Measurements from ENCODE around the gene NAPEPLD. TPM values are rescaled to one million over a fixed set of nuclear protein-coding genes. Genes with fewer than 3 reads are reported as not detected.

The NAPEPLD gene
- polyA plus RNA-seq, 1 donor (not counting 4 experiments of a cell fraction or from before 2014, with no cell fraction given) = 3.8 TPM

DNA sequence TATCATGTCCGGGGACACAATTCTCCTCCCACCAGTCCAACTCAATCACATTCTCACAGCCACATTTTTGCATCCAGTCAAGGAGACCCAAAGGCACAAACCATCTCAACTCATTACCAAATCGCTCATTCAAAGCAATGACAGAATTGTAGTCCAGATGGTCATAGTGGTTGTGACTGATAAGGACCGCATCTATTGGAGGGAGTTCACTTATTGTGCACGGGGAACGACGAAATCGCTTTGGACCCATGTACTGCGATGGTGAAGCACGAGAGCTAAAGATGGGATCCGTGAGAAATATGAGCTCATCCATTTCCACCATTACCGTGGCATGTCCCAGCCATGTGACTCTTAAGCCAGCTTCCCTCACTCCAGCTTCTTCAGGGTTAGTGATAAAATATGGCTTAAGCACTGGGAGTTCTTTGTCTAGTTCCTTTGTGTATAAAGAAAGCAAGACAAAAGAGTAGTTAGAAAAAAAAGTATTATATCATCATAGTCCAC is 29.1 kb downstream of the NAPEPLD start:
- H2AFZ ChIP-seq (ENCODE audit: control insufficient read depth, low read length) = no peak overlapping the region
- no peak for FAIRE-seq
- no peaks in the 10 kb centered on the region for H3K9me3 ChIP-seq (ENCODE audit: control insufficient read depth, low read depth, low read length)
- H3K4me3 ChIP-seq (ENCODE audit: control insufficient read depth in 2 of 3, extremely low read depth in 1 of 3, insufficient read depth in 2 of 3, low read depth in 1 of 3, low read length in 3 of 3) = no peak overlapping the region
- no peak overlapping the region for H3K9ac ChIP-seq (ENCODE audit: control insufficient read depth, extremely low read depth, insufficient read depth, low read length)
- H3K9me1 ChIP-seq (ENCODE audit: control insufficient read depth, extremely low read depth, insufficient read depth, low read length) = no peaks in the 10 kb centered on the region
- H3K4me2 ChIP-seq (ENCODE audit: control insufficient read depth, extremely low read depth, insufficient read depth, low read depth, low read length) = no peak overlapping the region
- H3K4me1 ChIP-seq (ENCODE audit: control insufficient read depth, extremely low read depth, insufficient read depth, low read length) = no peaks in the 10 kb centered on the region
- H3K79me2 ChIP-seq (ENCODE audit: control insufficient read depth, insufficient read depth, low read length) = no peaks in the 10 kb centered on the region
- no peaks in the 10 kb centered on the region for H3K27me3 ChIP-seq (ENCODE audit: control insufficient read depth, extremely low read depth, insufficient read depth, low read length)
- H3K36me3 ChIP-seq (ENCODE audit: control insufficient read depth in 2 of 2, extremely low read depth in 1 of 2, insufficient read depth in 2 of 2, low read length in 2 of 2) = peaks cover 0 to 2% of the 10 kb centered on the region in 2 experiments
- dilution Hi-C loops (cut with MboI; ENCODE audit: extremely low pct_ligation_motif_present, low sequenced_read_pairs) = no loop called here
- DNase-seq (ENCODE audit: low read depth, low spot score) = no peak
- H4K20me1 ChIP-seq (ENCODE audit: control insufficient read depth, extremely low read depth, insufficient read depth, low read length) = no peaks in the 10 kb centered on the region
- TF ChIP-seq, protein P1, sequence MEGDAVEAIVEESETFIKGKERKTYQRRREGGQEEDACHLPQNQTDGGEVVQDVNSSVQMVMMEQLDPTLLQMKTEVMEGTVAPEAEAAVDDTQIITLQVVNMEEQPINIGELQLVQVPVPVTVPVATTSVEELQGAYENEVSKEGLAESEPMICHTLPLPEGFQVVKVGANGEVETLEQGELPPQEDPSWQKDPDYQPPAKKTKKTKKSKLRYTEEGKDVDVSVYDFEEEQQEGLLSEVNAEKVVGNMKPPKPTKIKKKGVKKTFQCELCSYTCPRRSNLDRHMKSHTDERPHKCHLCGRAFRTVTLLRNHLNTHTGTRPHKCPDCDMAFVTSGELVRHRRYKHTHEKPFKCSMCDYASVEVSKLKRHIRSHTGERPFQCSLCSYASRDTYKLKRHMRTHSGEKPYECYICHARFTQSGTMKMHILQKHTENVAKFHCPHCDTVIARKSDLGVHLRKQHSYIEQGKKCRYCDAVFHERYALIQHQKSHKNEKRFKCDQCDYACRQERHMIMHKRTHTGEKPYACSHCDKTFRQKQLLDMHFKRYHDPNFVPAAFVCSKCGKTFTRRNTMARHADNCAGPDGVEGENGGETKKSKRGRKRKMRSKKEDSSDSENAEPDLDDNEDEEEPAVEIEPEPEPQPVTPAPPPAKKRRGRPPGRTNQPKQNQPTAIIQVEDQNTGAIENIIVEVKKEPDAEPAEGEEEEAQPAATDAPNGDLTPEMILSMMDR (optimal IDR thresholded peaks at IDR 0.05 in 1 of 3, IDR thresholded peaks at IDR 0.05 in 1 of 3, conservative IDR thresholded peaks at IDR 0.05 in 1 of 3; ENCODE audit: extremely low read depth in 1 of 3, insufficient read depth in 2 of 3, low read length in 3 of 3) = no peak
- TF ChIP-seq EZH2 (IDR thresholded peaks at IDR 0.05; ENCODE audit: low read length) = no peak
- no peak overlapping the region for H3K27ac ChIP-seq (ENCODE audit: control insufficient read depth, insufficient read depth, low read length)

GRCh38 chr7:103117465-103117864 is 31.4 kb downstream of the NAPEPLD start:
- no peak overlapping the region for H2AFZ ChIP-seq (ENCODE audit: control insufficient read depth, low read length)
- H3K27ac ChIP-seq (ENCODE audit: control insufficient read depth, insufficient read depth, low read length) = no peak overlapping the region
- DNase-seq (ENCODE audit: low read depth, low spot score) = no peak
- dilution Hi-C loops (cut with MboI; ENCODE audit: extremely low pct_ligation_motif_present, low sequenced_read_pairs) = no loop called here
- peaks cover 5% of the 10 kb centered on the region for H3K4me1 ChIP-seq (ENCODE audit: control insufficient read depth, extremely low read depth, insufficient read depth, low read length)
- H3K27me3 ChIP-seq (ENCODE audit: control insufficient read depth, extremely low read depth, insufficient read depth, low read length) = no peaks in the 10 kb centered on the region
- H3K79me2 ChIP-seq (ENCODE audit: control insufficient read depth, insufficient read depth, low read length) = no peaks in the 10 kb centered on the region
- no peak overlapping the region for H3K9ac ChIP-seq (ENCODE audit: control insufficient read depth, extremely low read depth, insufficient read depth, low read length)
- no peaks in the 10 kb centered on the region for H3K36me3 ChIP-seq (ENCODE audit: control insufficient read depth in 2 of 2, extremely low read depth in 1 of 2, insufficient read depth in 2 of 2, low read length in 2 of 2)
- no peaks in the 10 kb centered on the region for H4K20me1 ChIP-seq (ENCODE audit: control insufficient read depth, extremely low read depth, insufficient read depth, low read length)
- no peaks in the 10 kb centered on the region for H3K9me3 ChIP-seq (ENCODE audit: control insufficient read depth, low read depth, low read length)
- FAIRE-seq = no peak
- no peak for TF ChIP-seq EZH2 (IDR thresholded peaks at IDR 0.05; ENCODE audit: low read length)
- TF ChIP-seq, protein P1 (optimal IDR thresholded peaks at IDR 0.05 in 1 of 3, IDR thresholded peaks at IDR 0.05 in 1 of 3, conservative IDR thresholded peaks at IDR 0.05 in 1 of 3; ENCODE audit: extremely low read depth in 1 of 3, insufficient read depth in 2 of 3, low read length in 3 of 3) = no peak
- no peak overlapping the region for H3K4me3 ChIP-seq (ENCODE audit: control insufficient read depth in 2 of 3, extremely low read depth in 1 of 3, insufficient read depth in 2 of 3, low read depth in 1 of 3, low read length in 3 of 3)
- no peak overlapping the region for H3K4me2 ChIP-seq (ENCODE audit: control insufficient read depth, extremely low read depth, insufficient read depth, low read depth, low read length)
- H3K9me1 ChIP-seq (ENCODE audit: control insufficient read depth, extremely low read depth, insufficient read depth, low read length) = no peaks in the 10 kb centered on the region
